ENCODE data around the gene ROR1.

- no peak for TF ChIP-seq GLIS1 (tag by site-specific recombination; IDR thresholded peaks at IDR 0.05)
- TF ChIP-seq, protein P1, sequence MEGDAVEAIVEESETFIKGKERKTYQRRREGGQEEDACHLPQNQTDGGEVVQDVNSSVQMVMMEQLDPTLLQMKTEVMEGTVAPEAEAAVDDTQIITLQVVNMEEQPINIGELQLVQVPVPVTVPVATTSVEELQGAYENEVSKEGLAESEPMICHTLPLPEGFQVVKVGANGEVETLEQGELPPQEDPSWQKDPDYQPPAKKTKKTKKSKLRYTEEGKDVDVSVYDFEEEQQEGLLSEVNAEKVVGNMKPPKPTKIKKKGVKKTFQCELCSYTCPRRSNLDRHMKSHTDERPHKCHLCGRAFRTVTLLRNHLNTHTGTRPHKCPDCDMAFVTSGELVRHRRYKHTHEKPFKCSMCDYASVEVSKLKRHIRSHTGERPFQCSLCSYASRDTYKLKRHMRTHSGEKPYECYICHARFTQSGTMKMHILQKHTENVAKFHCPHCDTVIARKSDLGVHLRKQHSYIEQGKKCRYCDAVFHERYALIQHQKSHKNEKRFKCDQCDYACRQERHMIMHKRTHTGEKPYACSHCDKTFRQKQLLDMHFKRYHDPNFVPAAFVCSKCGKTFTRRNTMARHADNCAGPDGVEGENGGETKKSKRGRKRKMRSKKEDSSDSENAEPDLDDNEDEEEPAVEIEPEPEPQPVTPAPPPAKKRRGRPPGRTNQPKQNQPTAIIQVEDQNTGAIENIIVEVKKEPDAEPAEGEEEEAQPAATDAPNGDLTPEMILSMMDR (tag by site-specific recombination; IDR thresholded peaks at IDR 0.05), result no peak
- no peak for TF ChIP-seq ZNF571 (tag by site-specific recombination; IDR thresholded peaks at IDR 0.05)
- no peak for TF ChIP-seq ZBTB21 (tag by site-specific recombination; IDR thresholded peaks at IDR 0.05)
- TF ChIP-seq WT1 (tag by site-specific recombination; IDR thresholded peaks at IDR 0.05), result no peak
- TF ChIP-seq ZNF776 (tag by site-specific recombination; IDR thresholded peaks at IDR 0.05; ENCODE audit: borderline replicate concordance), result no peak
- TF ChIP-seq, protein P2, sequence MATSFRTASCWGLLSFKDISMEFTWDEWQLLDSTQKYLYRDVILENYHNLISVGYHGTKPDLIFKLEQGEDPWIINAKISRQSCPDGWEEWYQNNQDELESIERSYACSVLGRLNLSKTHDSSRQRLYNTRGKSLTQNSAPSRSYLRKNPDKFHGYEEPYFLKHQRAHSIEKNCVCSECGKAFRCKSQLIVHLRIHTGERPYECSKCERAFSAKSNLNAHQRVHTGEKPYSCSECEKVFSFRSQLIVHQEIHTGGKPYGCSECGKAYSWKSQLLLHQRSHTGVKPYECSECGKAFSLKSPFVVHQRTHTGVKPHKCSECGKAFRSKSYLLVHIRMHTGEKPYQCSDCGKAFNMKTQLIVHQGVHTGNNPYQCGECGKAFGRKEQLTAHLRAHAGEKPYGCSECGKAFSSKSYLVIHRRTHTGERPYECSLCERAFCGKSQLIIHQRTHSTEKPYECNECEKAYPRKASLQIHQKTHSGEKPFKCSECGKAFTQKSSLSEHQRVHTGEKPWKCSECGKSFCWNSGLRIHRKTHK (tag by site-specific recombination; IDR thresholded peaks at IDR 0.05), result no peak
- TF ChIP-seq REST (tag by site-specific recombination; IDR thresholded peaks at IDR 0.05), result no peak
- no peak for TF ChIP-seq ZNF530 (tag by site-specific recombination; IDR thresholded peaks at IDR 0.05; ENCODE audit: low read depth)
- TF ChIP-seq ZNF114 (tag by site-specific recombination; IDR thresholded peaks at IDR 0.05), result no peak
- no peak for TF ChIP-seq ZSCAN18 (tag by site-specific recombination; IDR thresholded peaks at IDR 0.05)
- TF ChIP-seq, protein P3, sequence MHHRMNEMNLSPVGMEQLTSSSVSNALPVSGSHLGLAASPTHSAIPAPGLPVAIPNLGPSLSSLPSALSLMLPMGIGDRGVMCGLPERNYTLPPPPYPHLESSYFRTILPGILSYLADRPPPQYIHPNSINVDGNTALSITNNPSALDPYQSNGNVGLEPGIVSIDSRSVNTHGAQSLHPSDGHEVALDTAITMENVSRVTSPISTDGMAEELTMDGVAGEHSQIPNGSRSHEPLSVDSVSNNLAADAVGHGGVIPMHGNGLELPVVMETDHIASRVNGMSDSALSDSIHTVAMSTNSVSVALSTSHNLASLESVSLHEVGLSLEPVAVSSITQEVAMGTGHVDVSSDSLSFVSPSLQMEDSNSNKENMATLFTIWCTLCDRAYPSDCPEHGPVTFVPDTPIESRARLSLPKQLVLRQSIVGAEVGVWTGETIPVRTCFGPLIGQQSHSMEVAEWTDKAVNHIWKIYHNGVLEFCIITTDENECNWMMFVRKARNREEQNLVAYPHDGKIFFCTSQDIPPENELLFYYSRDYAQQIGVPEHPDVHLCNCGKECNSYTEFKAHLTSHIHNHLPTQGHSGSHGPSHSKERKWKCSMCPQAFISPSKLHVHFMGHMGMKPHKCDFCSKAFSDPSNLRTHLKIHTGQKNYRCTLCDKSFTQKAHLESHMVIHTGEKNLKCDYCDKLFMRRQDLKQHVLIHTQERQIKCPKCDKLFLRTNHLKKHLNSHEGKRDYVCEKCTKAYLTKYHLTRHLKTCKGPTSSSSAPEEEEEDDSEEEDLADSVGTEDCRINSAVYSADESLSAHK (tag by site-specific recombination; IDR thresholded peaks at IDR 0.05), result no peak
- TF ChIP-seq, protein P4, sequence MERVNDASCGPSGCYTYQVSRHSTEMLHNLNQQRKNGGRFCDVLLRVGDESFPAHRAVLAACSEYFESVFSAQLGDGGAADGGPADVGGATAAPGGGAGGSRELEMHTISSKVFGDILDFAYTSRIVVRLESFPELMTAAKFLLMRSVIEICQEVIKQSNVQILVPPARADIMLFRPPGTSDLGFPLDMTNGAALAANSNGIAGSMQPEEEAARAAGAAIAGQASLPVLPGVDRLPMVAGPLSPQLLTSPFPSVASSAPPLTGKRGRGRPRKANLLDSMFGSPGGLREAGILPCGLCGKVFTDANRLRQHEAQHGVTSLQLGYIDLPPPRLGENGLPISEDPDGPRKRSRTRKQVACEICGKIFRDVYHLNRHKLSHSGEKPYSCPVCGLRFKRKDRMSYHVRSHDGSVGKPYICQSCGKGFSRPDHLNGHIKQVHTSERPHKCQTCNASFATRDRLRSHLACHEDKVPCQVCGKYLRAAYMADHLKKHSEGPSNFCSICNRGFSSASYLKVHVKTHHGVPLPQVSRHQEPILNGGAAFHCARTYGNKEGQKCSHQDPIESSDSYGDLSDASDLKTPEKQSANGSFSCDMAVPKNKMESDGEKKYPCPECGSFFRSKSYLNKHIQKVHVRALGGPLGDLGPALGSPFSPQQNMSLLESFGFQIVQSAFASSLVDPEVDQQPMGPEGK (tag by site-specific recombination; IDR thresholded peaks at IDR 0.05), result no peak
- TF ChIP-seq MYNN (tag by site-specific recombination; IDR thresholded peaks at IDR 0.05; ENCODE audit: borderline replicate concordance), result no peak
Measured at GRCh38 chr1:64150729-64151230, 377.0 kb downstream of the ROR1 start.

All from HEK293 (cell line).